ENCODE results near the gene KCNK3.

GRCh38 chr2:26764906-26765305, 72.4 kb downstream of the KCNK3 start:
- TF ChIP-seq CTCF (conservative IDR thresholded peaks at IDR 0.05 in 1 of 2, IDR thresholded peaks at IDR 0.05 in 1 of 2; ENCODE audit: low read depth in 1 of 2, low read length in 2 of 2) (no peak), EZH2 (IDR thresholded peaks at IDR 0.05; ENCODE audit: low read length, missing control alignments) (no peak)
